Measurements from ENCODE around the gene LHPP. TPM values are rescaled to one million over a fixed set of nuclear protein-coding genes. Genes with fewer than 3 reads are reported as not detected.

The LHPP gene
- total and polyA plus RNA-seq, 10 of the 15 experiments (the other 5 are each of a cell fraction or from before 2014, with no cell fraction given) = 0.79 to 9.8 (median 6.7) TPM

GRCh38 chr10:124428207-124428777, 33.3 kb upstream of the LHPP start:
- ChIA-PET POLR2A (no interaction called here), SMC1A (ENCODE audit: uncharacterized antibody, unreplicated experiment) (interaction anchor here (1.2 kb wide), 1 partner anchor 32 kb away, joined by 3 read pairs; no protein-coding TSS in a partner anchor), CTCF (no interaction called here), RAD21 (ENCODE audit: unreplicated experiment) (no interaction called here)
- 36% methylated on average over 3 of the region's 3 CpGs for WGBS (ENCODE audit: insufficient coverage, insufficient replicate concordance, low lambda C conversion rate, missing lambda C conversion rate)
- no peak overlapping the region for H2AFZ ChIP-seq (ENCODE audit: control insufficient read depth, low read depth, low read length)
- intact Hi-C loops (cut with micrococcal nuclease; ENCODE audit: unreplicated experiment) (no loop called here), in situ Hi-C loops (cut with MboI) (no loop called here)
- no peaks in the 10 kb centered on the region for H3K4me1 ChIP-seq (ENCODE audit: control insufficient read depth, insufficient read depth, low read length)
- no peaks in the 10 kb centered on the region for H3K79me2 ChIP-seq (ENCODE audit: control insufficient read depth, insufficient read depth, low read length)
- H3K27me3 ChIP-seq (replicated peaks in 1 of 2; ENCODE audit: control insufficient read depth in 2 of 2, insufficient read depth in 2 of 2, low read length in 1 of 2) = no peaks in the 10 kb centered on the region
- no peak overlapping the region for H3K9ac ChIP-seq (ENCODE audit: control insufficient read depth, insufficient read depth, low read length)
- BruUV-seq (replicated peaks) = no TSS peak
- no peaks in the 10 kb centered on the region for H3K9me3 ChIP-seq (replicated peaks; ENCODE audit: control insufficient read depth, insufficient read depth, low read length)
- H3K4me2 ChIP-seq (ENCODE audit: control insufficient read depth, insufficient read depth) = no peak overlapping the region
- FAIRE-seq (no peak), DNase-seq (ENCODE audit: low read depth, low spot score) (no peak), ATAC-seq (no peak)
- TF ChIP-seq KAT2A (conservative IDR thresholded peaks at IDR 0.05; ENCODE audit: control insufficient read depth, low read depth, low read length) (no peak), JUNB (IDR thresholded peaks at IDR 0.05) (no peak), SUZ12 (IDR thresholded peaks at IDR 0.05; ENCODE audit: unreplicated experiment) (no peak), CEBPB (IDR thresholded peaks at IDR 0.05; ENCODE audit: borderline replicate concordance in 1 of 2, low read depth in 2 of 2, low read length in 2 of 2) (no peak), ZNF384 (IDR thresholded peaks at IDR 0.05; ENCODE audit: borderline replicate concordance, low read depth, low read length) (no peak), E2F8 (IDR thresholded peaks at IDR 0.05; ENCODE audit: low read depth, partially characterized antibody) (no peak), ZNF622 (IDR thresholded peaks at IDR 0.05) (no peak), NR2F1 (conservative IDR thresholded peaks at IDR 0.05) (no peak), IRF5 (IDR thresholded peaks at IDR 0.05; ENCODE audit: borderline replicate concordance) (no peak), BCL3 (IDR thresholded peaks at IDR 0.05; ENCODE audit: borderline replicate concordance, insufficient read depth, low read depth, low read length, poor library complexity, severe bottlenecking) (no peak), MEF2B (IDR thresholded peaks at IDR 0.05; ENCODE audit: partially characterized antibody, poor library complexity, severe bottlenecking) (no peak), EP300 (IDR thresholded peaks at IDR 0.05; ENCODE audit: borderline replicate concordance in 1 of 2, control insufficient read depth in 1 of 2, low read depth in 2 of 2, low read length in 2 of 2) (no peak)
- no peaks in the 10 kb centered on the region for H3K36me3 ChIP-seq (ENCODE audit: control insufficient read depth in 2 of 2, insufficient read depth in 2 of 2, low read length in 1 of 2)
- no peak overlapping the region for H3K27ac ChIP-seq (ENCODE audit: control insufficient read depth, insufficient read depth)
- no peaks in the 10 kb centered on the region for H4K20me1 ChIP-seq (ENCODE audit: control insufficient read depth, insufficient read depth)
- no peak overlapping the region for H3K4me3 ChIP-seq
